HepG2 (cell line): ENCODE results near the gene GMPPA. TPM values are rescaled to one million over a fixed set of nuclear protein-coding genes. Genes with fewer than 3 reads are reported as not detected.
A peak's percentile ranks its signal among the peaks of the same experiment; 100 is the strongest.

ENCODE experiments used
- ATAC-seq: fragments of 200-7000 bp; cut with Tn5 transposase; 3 replicates; pipeline ENCODE4 v1.9.1; 2020; ENCODE audit warnings: mild to moderate bottlenecking, moderate library complexity
- BruUV-seq: library from RNA; stranded (reverse); fragments of 400-500 nt; replicated peaks from 2 replicates; lab custom pipeline; 2021; lab: Mats Ljungman, UMichigan
- CTCF ChIA-PET: fragments of 300-600 bp; formaldehyde crosslinking; extraction: SDS; loops from one replicate; lab custom pipeline; 2021; ENCODE audit warnings: low total read pairs, inconsistent platforms, low intra/inter-chr PET ratio; lab: Yijun Ruan, JAX
- POLR2A ChIA-PET: fragments of 350-600 bp; sonication (Branson Sonifier 250); formaldehyde crosslinking; loops from one replicate; lab custom pipeline; 2020; ENCODE audit warnings: antibody characterized with exemption, inconsistent platforms; lab: Yijun Ruan, JAX
- DNase-seq: peaks from one replicate; pipeline ENCODE4 v3.0.0-alpha.2; 2015; ENCODE audit warnings: low spot score
- FAIRE-seq: peaks from 3 replicates; lab custom pipeline; 2011; peaks lifted over from hg19 to GRCh38; lab: Jason Lieb, UNC
- H2AFZ ChIP-seq: one replicate; pipeline ENCODE4 v1.6.1; 2011; ENCODE audit warnings: low read length, inconsistent platforms
- H3K27ac ChIP-seq: fragments of 300-600 bp; 3 replicates; pipeline ENCODE4 v1.8.0; 2011; ENCODE audit warnings: mixed run types, mild to moderate bottlenecking, mixed read lengths, low read length, inconsistent platforms; ENCODE audit not compliant: insufficient read depth; ENCODE audit errors: extremely low read length
- H3K27me3 ChIP-seq, 2 experiments: fragments of 200-600 bp in 1 of 2; 2 replicates in 1 of 2; 3 replicates in 1 of 2; pipeline versions ENCODE4 v1.6.0 to v1.8.0; 2011; ENCODE audit warnings: low read length in 2 of 2, mild to moderate bottlenecking in 2 of 2, moderate library complexity in 2 of 2, inconsistent platforms in 1 of 2; ENCODE audit not compliant: insufficient read depth in 2 of 2, control insufficient read depth in 1 of 2
- H3K36me3 ChIP-seq, 2 experiments: fragments of 200-600 bp in 1 of 2; replicated peaks in 1 of 2; 2 replicates in 1 of 2; 3 replicates in 1 of 2; pipeline versions ENCODE4 v1.5.1 to v1.8.0; 2011; ENCODE audit warnings: low read length in 2 of 2, inconsistent platforms in 1 of 2; ENCODE audit not compliant: insufficient read depth in 2 of 2, control insufficient read depth in 1 of 2
- H3K4me1 ChIP-seq: 2 replicates; pipeline ENCODE4 v1.5.1; 2012; ENCODE audit warnings: low read length, inconsistent platforms; ENCODE audit not compliant: insufficient read depth
- H3K4me2 ChIP-seq: 2 replicates; pipeline ENCODE4 v1.6.0; 2011; ENCODE audit warnings: low read depth, low read length, inconsistent platforms
- H3K4me3 ChIP-seq, 3 experiments: fragments of 200-600 bp in 1 of 3; sonication (generic), shearing (Covaris generic) in 1 of 3; replicated peaks in 1 of 3; 2 replicates each; pipeline ENCODE4 v1.5.1; 2011 to 2016; ENCODE audit warnings: low read length in 3 of 3, inconsistent platforms in 2 of 3, low read depth in 2 of 3, mild to moderate bottlenecking in 2 of 3, control low read depth in 1 of 3, mixed read lengths in 1 of 3; ENCODE audit not compliant: insufficient read depth in 1 of 3
- H3K79me2 ChIP-seq: one replicate; pipeline ENCODE4 v1.6.1; 2011; ENCODE audit warnings: low read length, inconsistent platforms; ENCODE audit not compliant: insufficient read depth
- H3K9ac ChIP-seq: 2 replicates; pipeline ENCODE4 v1.6.0; 2011; ENCODE audit warnings: mild to moderate bottlenecking, low read depth, low read length, inconsistent platforms; ENCODE audit not compliant: insufficient read depth
- H3K9me3 ChIP-seq: 2 replicates; pipeline ENCODE4 v1.5.1; 2012; ENCODE audit warnings: mild to moderate bottlenecking, low read length
- H4K20me1 ChIP-seq: 2 replicates; pipeline ENCODE4 v1.6.0; 2011; ENCODE audit warnings: inconsistent platforms, mild to moderate bottlenecking, low read length, moderate library complexity; ENCODE audit not compliant: insufficient read depth
- AKNA ChIP-seq: sonication (generic); formaldehyde crosslinking; IDR thresholded peaks from 2 replicates; pipeline ENCODE4 v1.4.0; 2020; ENCODE audit warnings: missing genetic modification reagents, borderline replicate concordance
- CHD2 ChIP-seq: IDR thresholded peaks from 2 replicates; pipeline ENCODE4 v1.6.1; 2011; ENCODE audit warnings: low read depth, low read length, improper control_type of control experiment
- DMTF1 ChIP-seq: sonication (generic); formaldehyde crosslinking; IDR thresholded peaks from 2 replicates; pipeline ENCODE4 v1.4.0; 2020; ENCODE audit warnings: mild to moderate bottlenecking, missing genetic modification reagents
- FIP1L1 ChIP-seq: fragments of 200-400 bp; formaldehyde crosslinking; IDR thresholded peaks from 2 replicates; pipeline ENCODE4 v1.6.1; 2018; ENCODE audit warnings: low read depth, mild to moderate bottlenecking, low read length, moderate library complexity, borderline replicate concordance; ENCODE audit not compliant: insufficient read depth
- IRX3 ChIP-seq: sonication (generic); formaldehyde crosslinking; IDR thresholded peaks from 2 replicates; pipeline ENCODE4 v1.8.1; 2023; ENCODE audit warnings: mild to moderate bottlenecking, low read depth, missing genetic modification reagents, borderline replicate concordance
- NFYB ChIP-seq: sonication (generic); formaldehyde crosslinking; IDR thresholded peaks from 2 replicates; pipeline ENCODE4 v1.4.0; 2020; ENCODE audit warnings: missing genetic modification reagents
- SKIL ChIP-seq: sonication (generic); formaldehyde crosslinking; IDR thresholded peaks from 2 replicates; pipeline ENCODE4 v1.8.0; 2022; ENCODE audit warnings: missing genetic modification reagents, mild to moderate bottlenecking, moderate library complexity, borderline replicate concordance
- ZKSCAN5 ChIP-seq: sonication (generic); formaldehyde crosslinking; IDR thresholded peaks from 2 replicates; pipeline ENCODE4 v1.5.1; 2020; ENCODE audit warnings: mild to moderate bottlenecking, missing genetic modification reagents
- ZNF180 ChIP-seq: sonication (generic); formaldehyde crosslinking; IDR thresholded peaks from 2 replicates; pipeline ENCODE4 v1.4.0; 2020; ENCODE audit warnings: low read depth, missing genetic modification reagents, borderline replicate concordance
- ZNF749 ChIP-seq: sonication (generic); formaldehyde crosslinking; IDR thresholded peaks from 2 replicates; pipeline ENCODE4 v1.8.0; 2022; ENCODE audit warnings: mild to moderate bottlenecking, missing genetic modification reagents, moderate library complexity, borderline replicate concordance
- ZNF782 ChIP-seq: sonication (generic); formaldehyde crosslinking; IDR thresholded peaks from 2 replicates; pipeline ENCODE4 v1.4.0; 2020; ENCODE audit warnings: missing genetic modification reagents, mild to moderate bottlenecking, borderline replicate concordance
- WGBS: methylation state at CpG from one replicate; pipeline ENCODE4 v1.1.6; 2017; ENCODE audit warnings: low lambda C conversion rate; 5-methylcytosine and 5-hydroxymethylcytosine counted together
- in situ Hi-C: cut with HindIII; loops from 2 replicates; pipeline ENCODE4 v1.10.0; 2017; ENCODE audit warnings: low pct_unique_long_range_greater_than_20kb; ENCODE audit not compliant: extremely low pct_ligation_motif_present
- intact Hi-C: fragments of 100-400 bp; cut with micrococcal nuclease; formaldehyde crosslinking; loops from one replicate; pipeline ENCODE4 v1.10.0; 2022; ENCODE audit not compliant: unreplicated experiment
- polyA plus RNA-seq, 8 experiments: library from polyadenylated mRNA; depleted of rRNA in 3 of 8; stranded (reverse) in 7 of 8; unstranded in 1 of 8; fragments of >200 nt; fragmentation: Illumina TruSeq in 4 of 8; extraction: Trizol in 4 of 8; gene quantifications; 2 replicates each; pipeline versions ENCODE4 v1.2.1 to v1.2.3, GENCODE V29; 2011 to 2016; ENCODE audit warnings: low read depth in 4 of 8, missing spikeins in 1 of 8, mixed read lengths in 1 of 8; ENCODE audit not compliant: insufficient read depth in 1 of 8
- total RNA-seq, 5 experiments: library from RNA; depleted of rRNA; stranded (reverse); fragments of >200 nt; fragmentation: Illumina TruSeq; extraction: Trizol; gene quantifications; 2 replicates each; pipeline ENCODE4 v1.2.3, GENCODE V29; 2016; ENCODE audit warnings: low read depth in 1 of 5

GMPPA gene
- total and polyA plus RNA-seq, 2 of the 13 experiments (the other 11 are each of a cell fraction or from before 2014, with no cell fraction given) = 81.1 to 106 TPM

- Histone ChIP-seq H3K36me3 (peaks cover 2 to 9% of the 10 kb centered on the region in 2 experiments; a peak in 2 of 5 replicates), H3K4me3 (no peak overlapping the region), H3K79me2 (no peaks in the 10 kb centered on the region), H3K27me3 (no peaks in the 10 kb centered on the region), H3K27ac (no peak overlapping the region), H4K20me1 (no peaks in the 10 kb centered on the region), H3K4me1 (peaks cover 22% of the 10 kb centered on the region), H3K9ac (no peak overlapping the region), H2AFZ (no peak overlapping the region), H3K4me2 (no peak overlapping the region), H3K9me3 (no peaks in the 10 kb centered on the region)
- ATAC-seq (no peak), DNase-seq (no peak), FAIRE-seq (no peak)
- ChIA-PET POLR2A (no interaction called here), CTCF (interaction anchor here (2.4 kb wide), 1 partner anchor 13 kb away, joined by 9 read pairs; no protein-coding TSS in a partner anchor)
- intact Hi-C loops (no loop called here), in situ Hi-C loops (no loop called here)
- BruUV-seq = no TSS peak
- 95% methylated on average over 6 of the region's 15 CpGs for WGBS
- TF ChIP-seq FIP1L1 = no peak
- TF ChIP-seq ZKSCAN5 (CRISPR knock-in tag) = 0 out of 2 replicates have a peak, but pooled peaks have one; percentile 10
- TF ChIP-seq NFYB = no peak
- TF ChIP-seq AKNA (CRISPR knock-in tag) = no peak
- no peak for TF ChIP-seq ZNF180 (CRISPR knock-in tag)
- 0 out of 2 replicates have a peak, but pooled peaks have one; percentile 11 for TF ChIP-seq CHD2
- TF ChIP-seq SKIL = no peak
- no peak for TF ChIP-seq IRX3
- 0 out of 2 replicates have a peak, but pooled peaks have one; percentile 25 for TF ChIP-seq ZNF782
- TF ChIP-seq DMTF1 (CRISPR knock-in tag) = no peak
- TF ChIP-seq ZNF749 (CRISPR knock-in tag) = no peak
Observed at GRCh38 chr2:219554350-219554749, 55.7 kb downstream of the GMPPA start.
